H1 (cell line): ENCODE data around the gene RAET1G. TPM values are rescaled to one million over a fixed set of nuclear protein-coding genes. Genes with fewer than 3 reads are reported as not detected.

Source experiments
- KDM1A ChIP-seq: fragments of 200-600, 300-600 bp; sonication (generic); IDR thresholded peaks from 2 replicates; pipeline ENCODE4 v1.7.1; 2016; ENCODE audit warnings: mild to moderate bottlenecking, low read length, borderline replicate concordance
- NANOG ChIP-seq: IDR thresholded peaks from 2 replicates; pipeline ENCODE4 v1.6.1; 2011; ENCODE audit warnings: low read length, low read depth, mild to moderate bottlenecking, inconsistent platforms; ENCODE audit not compliant: insufficient read depth, poor library complexity, severe bottlenecking
- ZNF274 ChIP-seq: IDR thresholded peaks from 2 replicates; pipeline ENCODE4 v1.7.0; 2012; ENCODE audit warnings: low read length, borderline replicate concordance; ENCODE audit errors: extremely low read depth
- polyA plus RNA-seq, 7 experiments: library from polyadenylated mRNA; depleted of rRNA in 3 of 7; stranded (reverse) in 5 of 7; unstranded in 2 of 7; fragments of >200 nt in 5 of 7; fragments of 200-250 nt in 2 of 7; gene quantifications; 1 replicate in 5 of 7; 2 replicates in 1 of 7; 4 replicates in 1 of 7; pipeline versions ENCODE4 v1.2.1 to v1.2.3, GENCODE V29; 2011 to 2013; ENCODE audit warnings: missing spikeins in 2 of 7, mixed read lengths in 2 of 7
- total RNA-seq: library from RNA; stranded (reverse); fragmentation: NEBNext Ultra II Directional; extraction: Animal tissue kit (Norgen Biotek cat#: 25700); gene quantifications from 2 replicates; pipeline ENCODE4 v1.2.1, GENCODE V29; 2021

Gene RAET1G
- total and polyA plus RNA-seq, 2 of the 8 experiments (the other 6 are each of a cell fraction or from before 2014, with no cell fraction given) = 0.08 TPM; not detected in 1

DNA sequence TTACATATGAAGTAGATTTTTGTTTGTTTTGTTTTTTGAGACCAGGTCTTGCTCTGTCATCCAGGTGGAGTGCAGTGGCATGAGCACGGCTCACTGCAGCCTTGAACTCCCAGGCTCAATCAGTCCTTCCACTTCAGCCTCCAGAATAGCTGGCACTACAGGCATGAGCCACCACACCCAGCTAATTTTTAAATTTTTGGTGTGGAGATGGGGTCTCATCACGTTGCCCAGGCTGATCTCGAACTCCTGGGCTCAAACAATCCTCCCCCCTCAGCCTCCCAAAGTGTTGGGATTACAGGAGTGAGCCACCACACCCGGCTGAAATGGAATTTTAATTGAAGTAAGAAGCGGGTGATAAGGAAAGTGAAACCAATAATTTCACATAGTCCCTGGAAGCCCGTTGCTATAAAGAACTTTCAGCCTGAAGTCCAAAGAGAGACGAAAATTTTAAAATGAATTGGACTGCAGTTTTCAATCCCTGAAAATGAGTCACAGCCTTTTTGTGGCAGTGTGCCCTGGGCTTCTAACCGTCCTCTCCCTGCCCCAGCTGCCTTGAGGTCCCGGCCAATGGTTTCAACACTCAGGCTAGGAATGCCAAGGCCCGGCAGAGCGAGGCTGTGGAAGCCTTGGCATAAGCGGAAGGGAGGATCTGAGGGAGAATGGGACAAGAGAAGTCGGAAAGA, 25.8 kb downstream of the RAET1G start (continued):
- TF ChIP-seq ZNF274 = no peak
- TF ChIP-seq NANOG = no peak
- no peak for TF ChIP-seq KDM1A
